Gastrocnemius medialis (tissue), 4 donors: ENCODE results near the gene TUBB2B.

Experiments used
- CTCF ChIP-seq, 5 experiments: fragments of 450-650 bp in 3 of 5; fragments of 200-600 bp in 2 of 5; sonication (generic) in 2 of 5; IDR thresholded peaks in 4 of 5; conservative IDR thresholded peaks in 1 of 5; 1 replicate in 4 of 5; 2 replicates in 1 of 5; pipeline ENCODE4 v1.5.1; 2016 to 2019; ENCODE audit warnings: antibody characterized with exemption in 5 of 5, mild to moderate bottlenecking in 3 of 5, moderate library complexity in 3 of 5
- POLR2A ChIP-seq, 2 donors: fragments of 450-650 bp; IDR thresholded peaks; one replicate each; pipeline ENCODE4 v1.6.1; 2017; ENCODE audit warnings: antibody characterized with exemption in 2 of 2, mild to moderate bottlenecking in 2 of 2, moderate library complexity in 2 of 2

DNA sequence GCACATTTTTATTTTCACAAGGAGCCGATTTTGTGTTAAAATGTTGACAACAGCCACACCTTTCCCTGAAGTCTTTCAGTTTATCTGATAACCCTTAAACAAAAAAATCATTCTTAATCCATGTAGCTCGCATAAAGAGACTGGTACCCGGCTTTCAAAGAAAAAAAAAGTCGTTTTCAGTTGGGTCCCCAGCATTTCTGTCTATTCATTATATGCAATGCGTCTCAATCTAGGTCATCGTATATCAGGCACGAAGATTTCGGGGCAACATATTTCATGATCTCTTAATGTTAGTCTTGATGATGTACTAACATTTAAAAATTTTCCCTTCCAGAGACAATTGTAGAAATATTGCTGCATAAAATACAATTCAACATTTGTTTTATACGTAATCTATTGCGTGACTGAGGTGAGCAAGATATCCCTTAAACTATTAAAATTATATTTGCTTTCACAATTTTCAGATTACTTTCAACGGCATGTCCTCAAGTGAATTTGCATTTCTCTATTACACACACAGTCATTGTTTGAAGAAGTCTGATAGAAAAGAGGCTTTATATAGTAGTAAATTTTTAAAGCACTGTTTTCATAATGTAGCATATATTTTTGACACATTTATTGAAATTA, 2.9 kb upstream of the TUBB2B start:
- TF ChIP-seq CTCF (IDR thresholded peaks at IDR 0.05 in 4 of 5, conservative IDR thresholded peaks at IDR 0.05 in 1 of 5) (no peak), POLR2A (IDR thresholded peaks at IDR 0.05) (no peak)
